Activated T-helper 2 cell treated with anti-CD3 and anti-CD28 coated beads, Interferon-gamma antibody, Interleukin-2, Interleukin-4, amounts not matched to agents 10 μg/mL and 5 μg/mL and 100 μg/mL, durations not matched to agents 14 hours and 24 hours and 36 hours (primary cell): ENCODE data around the gene SNAPC4. TPM values are rescaled to one million over a fixed set of nuclear protein-coding genes. Genes with fewer than 3 reads are reported as not detected.
"Not testable (repeated sequence)": the region's sequence is repeated elsewhere in the genome, so short reads cannot be mapped to it uniquely, and the experiment has no call there.

Experiments used
- DNase-seq: peaks from one replicate; pipeline ENCODE4 v3.0.0; 2021; ENCODE audit warnings: low spot score
- H3K27ac Mint-ChIP-seq: one replicate; pipeline ENCODE4 v1.8.0; 2021; ENCODE audit warnings: mixed read lengths
- H3K27me3 Mint-ChIP-seq: one replicate; pipeline ENCODE4 v1.8.0; 2021; ENCODE audit warnings: low read depth, mixed read lengths
- H3K36me3 Mint-ChIP-seq: one replicate; pipeline ENCODE4 v1.8.0; 2021; ENCODE audit warnings: low read depth, mixed read lengths
- H3K4me1 Mint-ChIP-seq: one replicate; pipeline ENCODE4 v1.8.0; 2021; ENCODE audit warnings: low read depth, mixed read lengths
- H3K4me3 Mint-ChIP-seq: one replicate; pipeline ENCODE4 v1.8.0; 2021; ENCODE audit warnings: low read depth, mild to moderate bottlenecking, moderate library complexity, mixed read lengths
- H3K9me3 Mint-ChIP-seq: one replicate; pipeline ENCODE4 v1.8.0; 2021; ENCODE audit warnings: mixed read lengths
- intact Hi-C: fragments of 100-400 bp; cut with micrococcal nuclease; formaldehyde crosslinking; loops from one replicate; pipeline ENCODE4 v1.15.1; 2023
- total RNA-seq: library from RNA; stranded (reverse); gene quantifications from 2 replicates; pipeline ENCODE4 v1.2.3, GENCODE V29; 2022

The SNAPC4 gene
- total RNA-seq, 1 donor from 2014 or later = 22.7 TPM

DNA sequence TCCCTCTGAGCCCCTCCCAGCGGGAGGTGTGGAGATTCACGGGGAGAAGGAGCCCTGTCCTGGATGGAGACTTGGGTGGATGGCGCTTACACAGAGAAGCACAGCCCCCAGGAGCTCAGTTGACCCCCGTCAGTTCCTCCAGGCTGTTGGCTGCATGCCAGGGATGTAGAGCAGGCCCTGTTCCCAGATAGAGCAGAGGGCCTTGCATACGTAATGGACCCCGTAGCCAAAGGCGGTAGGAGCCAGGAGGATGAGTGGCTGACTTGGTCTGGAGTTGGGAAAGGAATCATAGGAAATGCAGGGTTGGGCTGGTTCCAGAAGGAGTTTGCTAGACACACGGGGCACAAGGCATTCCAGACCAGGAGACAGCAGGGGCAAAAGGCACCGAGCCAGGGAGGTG is 13.0 kb upstream of the SNAPC4 start:
- Mint-ChIP-seq H3K9me3 (no peaks in the 10 kb centered on the region), H3K27ac (no peak overlapping the region), H3K36me3 (peaks cover 76% of the 10 kb centered on the region), H3K4me1 (peaks cover 29% of the 10 kb centered on the region), H3K4me3 (no peak overlapping the region), H3K27me3 (no peaks in the 10 kb centered on the region)
- intact Hi-C loops = no loop called here
- no peak for DNase-seq

- Mint-ChIP-seq H3K36me3 (peaks cover 75% of the 10 kb centered on the region), H3K9me3 (no peaks in the 10 kb centered on the region), H3K4me3 (peak overlapping the region; percentile 95), H3K4me1 (peaks cover 32% of the 10 kb centered on the region), H3K27me3 (no peaks in the 10 kb centered on the region), H3K27ac (peak overlapping the region; percentile 86)
- no peak for DNase-seq
- intact Hi-C loops = loop anchor here (2.0 kb wide), 1 partner anchor 71 kb away; the partner anchor contains the start of gene SEC16A
Observed at GRCh38 chr9:136411378-136411777, 11.4 kb upstream of the SNAPC4 start.

GRCh38 chr9:136410500-136411287 is 10.7 kb upstream of the SNAPC4 start, which contains the start of the genes ENTR1 and PMPCA:
Gene ENTR1 (minus strand): TSS chr9:136410614. CDS start chr9:136410397, 217 bp downstream.
Gene PMPCA (plus strand): TSS chr9:136410658. CDS start chr9:136410669, 11 bp downstream.
- peak; percentile 93 for DNase-seq
- Mint-ChIP-seq H3K36me3 (peaks cover 73% of the 10 kb centered on the region), H3K4me3 (peak within 1 kb of the TSS; percentile 95), H3K9me3 (no peaks in the 10 kb centered on the region), H3K27ac (peak within 1 kb of the TSS; percentile 95), H3K4me1 (peaks cover 35% of the 10 kb centered on the region), H3K27me3 (no peaks in the 10 kb centered on the region)
- intact Hi-C loops = loop anchor here (1.0 to 2.0 kb wide), 2 partner anchors 10 to 72 kb away; partner anchors contain the start of genes SEC16A and SNAPC4

- Mint-ChIP-seq H3K36me3 (peaks cover 78% of the 10 kb centered on the region), H3K4me3 (peak overlapping the region; percentile 92), H3K4me1 (peaks cover 39% of the 10 kb centered on the region), H3K27me3 (no peaks in the 10 kb centered on the region), H3K27ac (peak overlapping the region; percentile 95), H3K9me3 (no peaks in the 10 kb centered on the region)
- intact Hi-C loops = loop anchor here (1.0 to 10.0 kb wide), 5 partner anchors 10 to 295 kb away; partner anchors contain the start of genes GPSM1, SEC16A, SNAPC4 and TMEM250
- peak; percentile 32 for DNase-seq
Observed at GRCh38 chr9:136409557-136410455, 9.8 kb upstream of the SNAPC4 start.

DNA sequence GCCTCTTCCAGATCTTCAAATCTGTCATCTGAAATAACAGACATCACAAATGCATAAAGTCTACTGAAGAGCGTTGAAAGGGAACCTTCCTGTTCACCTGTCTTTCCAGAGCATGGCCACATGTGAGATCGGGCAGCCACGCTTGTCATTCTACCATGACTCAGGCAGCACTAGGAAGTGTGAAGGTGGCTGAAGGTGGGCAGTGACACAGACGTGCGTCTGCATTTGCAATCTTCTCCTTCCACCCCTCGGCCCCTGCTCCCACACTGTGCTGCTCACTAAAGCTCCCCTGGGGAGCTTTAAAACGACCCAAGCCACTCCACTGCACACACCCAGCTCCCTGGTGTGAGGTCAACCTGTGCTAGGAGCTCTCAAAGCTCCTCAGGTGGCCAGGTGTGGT is 7.9 kb upstream of the SNAPC4 start:
- intact Hi-C loops = loop anchor here (10.0 kb wide), 3 partner anchors 83 to 293 kb away; partner anchors contain the start of genes GPSM1 and TMEM250
- Mint-ChIP-seq H3K4me1 (peaks cover 54% of the 10 kb centered on the region), H3K27me3 (no peaks in the 10 kb centered on the region), H3K9me3 (no peaks in the 10 kb centered on the region), H3K4me3 (peak overlapping the region; percentile 11), H3K36me3 (peaks cover 76% of the 10 kb centered on the region), H3K27ac (no peak overlapping the region)
- DNase-seq = no peak

GRCh38 chr9:136407061-136407460 is 7.1 kb upstream of the SNAPC4 start:
- intact Hi-C loops = loop anchor here (10.0 kb wide), 3 partner anchors 82 to 292 kb away; partner anchors contain the start of genes GPSM1 and TMEM250
- peaks cover 50% of the 10 kb centered on the region for H3K4me1 Mint-ChIP-seq
- not testable (repeated sequence) for H3K4me3 Mint-ChIP-seq, H3K27ac Mint-ChIP-seq, H3K27me3 Mint-ChIP-seq, DNase-seq, H3K9me3 Mint-ChIP-seq
- H3K36me3 Mint-ChIP-seq = peaks cover 77% of the 10 kb centered on the region

GRCh38 chr9:136405904-136406303 is 5.9 kb upstream of the SNAPC4 start:
- Mint-ChIP-seq H3K4me1 (peaks cover 42% of the 10 kb centered on the region), H3K36me3 (peaks cover 75% of the 10 kb centered on the region)
- not testable (repeated sequence) for H3K27me3 Mint-ChIP-seq, H3K4me3 Mint-ChIP-seq, H3K9me3 Mint-ChIP-seq, H3K27ac Mint-ChIP-seq, DNase-seq
- intact Hi-C loops = loop anchor here (10.0 kb wide), 3 partner anchors 81 to 291 kb away; partner anchors contain the start of genes GPSM1 and TMEM250

DNA sequence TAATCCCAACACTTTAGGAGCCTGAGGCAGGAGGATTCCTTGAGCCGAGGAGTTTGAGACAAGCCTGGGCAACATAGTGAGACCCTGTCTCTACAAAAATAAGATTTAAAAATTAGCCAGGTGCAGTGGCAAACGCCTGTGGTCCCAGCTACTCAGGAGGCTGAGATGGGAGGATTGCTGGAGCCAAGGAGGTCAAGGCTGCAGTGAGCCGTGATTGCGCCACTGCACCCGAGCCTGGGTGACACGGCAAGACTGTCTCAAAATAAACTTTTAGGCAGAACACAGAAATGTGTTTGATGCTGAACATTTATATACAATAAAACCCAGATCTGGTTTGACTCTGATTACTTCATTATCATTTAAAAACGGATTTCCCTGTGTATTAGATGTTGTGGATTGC is 5.5 kb upstream of the SNAPC4 start:
- Mint-ChIP-seq H3K27me3 (no peaks in the 10 kb centered on the region), H3K4me3 (no peak overlapping the region), H3K36me3 (peaks cover 75% of the 10 kb centered on the region), H3K4me1 (peaks cover 42% of the 10 kb centered on the region), H3K27ac (no peak overlapping the region), H3K9me3 (no peaks in the 10 kb centered on the region)
- no peak for DNase-seq
- intact Hi-C loops = loop anchor here (10.0 kb wide), 3 partner anchors 81 to 291 kb away; partner anchors contain the start of genes GPSM1 and TMEM250

DNA sequence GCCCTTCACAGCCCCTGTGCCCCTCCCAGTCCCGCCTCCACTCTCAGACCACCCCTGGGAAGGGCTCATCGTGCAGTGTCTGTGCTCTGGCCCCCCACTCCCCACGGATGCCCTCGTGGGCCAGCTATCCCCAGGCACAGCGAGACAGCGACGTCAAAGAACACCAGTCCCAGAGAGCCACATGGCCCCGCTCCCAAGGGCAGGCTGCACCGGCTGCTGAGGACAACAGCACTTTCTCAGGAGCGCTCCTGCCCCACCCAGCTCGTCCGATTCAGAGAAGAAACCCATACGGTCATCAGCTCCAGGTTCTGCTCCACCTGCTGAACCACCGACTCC is 4.8 kb upstream of the SNAPC4 start:
- H3K4me3 Mint-ChIP-seq = peak overlapping the region; percentile 22
- H3K27me3 Mint-ChIP-seq = no peaks in the 10 kb centered on the region
- intact Hi-C loops = loop anchor here (5.0 to 10.0 kb wide), 4 partner anchors 78 to 290 kb away; partner anchors contain the start of genes GPSM1, SEC16A and TMEM250
- DNase-seq = no peak
- no peaks in the 10 kb centered on the region for H3K9me3 Mint-ChIP-seq
- H3K4me1 Mint-ChIP-seq = peaks cover 40% of the 10 kb centered on the region
- peaks cover 72% of the 10 kb centered on the region for H3K36me3 Mint-ChIP-seq
- peak overlapping the region; percentile 86 for H3K27ac Mint-ChIP-seq

- intact Hi-C loops = loop anchor here (2.0 to 10.0 kb wide), 5 partner anchors 19 to 289 kb away; partner anchors contain the start of genes GPSM1, SEC16A and TMEM250
- Mint-ChIP-seq H3K27me3 (no peaks in the 10 kb centered on the region), H3K27ac (peak overlapping the region; percentile 86), H3K9me3 (no peaks in the 10 kb centered on the region), H3K4me3 (peak overlapping the region; percentile 56), H3K4me1 (peaks cover 36% of the 10 kb centered on the region), H3K36me3 (peaks cover 69% of the 10 kb centered on the region)
- DNase-seq = no peak
Observed at GRCh38 chr9:136403915-136404800, 4.2 kb upstream of the SNAPC4 start.

- H3K36me3 Mint-ChIP-seq = peaks cover 70% of the 10 kb centered on the region
- no peaks in the 10 kb centered on the region for H3K9me3 Mint-ChIP-seq
- intact Hi-C loops = loop anchor here (2.0 to 10.0 kb wide), 5 partner anchors 19 to 289 kb away; partner anchors contain the start of genes GPSM1, SEC16A and TMEM250
- peaks cover 37% of the 10 kb centered on the region for H3K4me1 Mint-ChIP-seq
- DNase-seq = peak; percentile 64
- H3K27me3 Mint-ChIP-seq = no peaks in the 10 kb centered on the region
- peak overlapping the region; percentile 56 for H3K4me3 Mint-ChIP-seq
- H3K27ac Mint-ChIP-seq = peak overlapping the region; percentile 86
Observed at GRCh38 chr9:136403538-136403914, 3.6 kb upstream of the SNAPC4 start.
